H9 (cell line): ENCODE measurements around the gene FRAS1. TPM values are rescaled to one million over a fixed set of nuclear protein-coding genes. Genes with fewer than 3 reads are reported as not detected.
"Not testable (repeated sequence)": the region's sequence is repeated elsewhere in the genome, so short reads cannot be mapped to it uniquely, and the experiment has no call there.

Experiments
- DNase-seq: peaks from one replicate; pipeline ENCODE4 v3.0.0-alpha.2; 2017
- H2AFZ ChIP-seq: one replicate; pipeline ENCODE4 v1.6.1; 2013; ENCODE audit warnings: mild to moderate bottlenecking, low read length, control low read depth, moderate library complexity
- H2AK5ac ChIP-seq: 2 replicates; pipeline ENCODE4 v1.6.1; 2013; ENCODE audit warnings: low read length, control low read depth, mixed read lengths; ENCODE audit not compliant: insufficient read length
- H2BK120ac ChIP-seq: one replicate; pipeline ENCODE4 v1.6.1; 2013; ENCODE audit warnings: low read depth, mild to moderate bottlenecking, low read length, control low read depth, inconsistent platforms; ENCODE audit not compliant: poor library complexity, severe bottlenecking
- H2BK12ac ChIP-seq: 2 replicates; pipeline ENCODE4 v1.6.1; 2013; ENCODE audit warnings: low read length, control low read depth, mixed read lengths, low read depth; ENCODE audit not compliant: insufficient read length
- H2BK15ac ChIP-seq: 2 replicates; pipeline ENCODE4 v1.6.1; 2013; ENCODE audit warnings: low read depth, low read length, control low read depth
- H2BK20ac ChIP-seq: one replicate; pipeline ENCODE4 v1.6.1; 2013; ENCODE audit warnings: low read depth, mild to moderate bottlenecking, low read length, control low read depth, inconsistent platforms; ENCODE audit not compliant: poor library complexity, severe bottlenecking
- H2BK5ac ChIP-seq: 2 replicates; pipeline ENCODE4 v1.6.1; 2013; ENCODE audit warnings: low read length, control low read depth, mixed read lengths; ENCODE audit not compliant: insufficient read length
- H3K14ac ChIP-seq: 2 replicates; pipeline ENCODE4 v1.6.1; 2013; ENCODE audit warnings: low read length, control low read depth; ENCODE audit not compliant: insufficient read depth
- H3K18ac ChIP-seq: 2 replicates; pipeline ENCODE4 v1.6.1; 2013; ENCODE audit warnings: low read depth, mild to moderate bottlenecking, mixed read lengths, low read length, control low read depth; ENCODE audit not compliant: insufficient read length
- H3K23ac ChIP-seq: 2 replicates; pipeline ENCODE4 v1.6.1; 2013; ENCODE audit warnings: low read length, control low read depth, mixed read lengths, low read depth; ENCODE audit not compliant: insufficient read length
- H3K23me2 ChIP-seq: 2 replicates; pipeline ENCODE4 v1.6.1; 2013; ENCODE audit warnings: low read depth, mild to moderate bottlenecking, mixed read lengths, low read length, control low read depth; ENCODE audit not compliant: insufficient read length, poor library complexity, severe bottlenecking
- H3K27ac ChIP-seq: 2 replicates; pipeline ENCODE4 v1.5.1; 2013; ENCODE audit warnings: low read length, control low read depth, mixed read lengths, low read depth; ENCODE audit not compliant: insufficient read length
- H3K27me3 ChIP-seq: 2 replicates; pipeline ENCODE4 v1.6.1; 2013; ENCODE audit warnings: low read length, control low read depth, inconsistent platforms; ENCODE audit not compliant: insufficient read depth
- H3K4ac ChIP-seq: 2 replicates; pipeline ENCODE4 v1.6.1; 2013; ENCODE audit warnings: low read depth, mild to moderate bottlenecking, control low read depth, inconsistent platforms, low read length, moderate library complexity
- H3K4me1 ChIP-seq: 2 replicates; pipeline ENCODE4 v1.6.1; 2013; ENCODE audit warnings: low read length, control low read depth, inconsistent platforms; ENCODE audit not compliant: insufficient read depth
- H3K4me2 ChIP-seq: 2 replicates; pipeline ENCODE4 v1.6.1; 2013; ENCODE audit warnings: low read length, control low read depth, mixed read lengths; ENCODE audit not compliant: insufficient read length, insufficient read depth
- H3K56ac ChIP-seq: 2 replicates; pipeline ENCODE4 v1.6.1; 2013; ENCODE audit warnings: low read depth, mild to moderate bottlenecking, mixed read lengths, low read length, control low read depth; ENCODE audit not compliant: insufficient read length
- H3K79me1 ChIP-seq: 2 replicates; pipeline ENCODE4 v1.6.1; 2013; ENCODE audit warnings: low read depth, mild to moderate bottlenecking, moderate library complexity, low read length, control low read depth, inconsistent platforms; ENCODE audit not compliant: insufficient read depth, poor library complexity, severe bottlenecking
- H3K79me2 ChIP-seq: 2 replicates; pipeline ENCODE4 v1.6.1; 2013; ENCODE audit warnings: low read length, control low read depth, inconsistent platforms; ENCODE audit not compliant: insufficient read depth
- H3K9ac ChIP-seq: 2 replicates; pipeline ENCODE4 v1.6.1; 2013; ENCODE audit warnings: low read length, control low read depth, mixed read lengths; ENCODE audit not compliant: insufficient read length; ENCODE audit errors: extremely low read depth
- H3K9me3 ChIP-seq: one replicate; pipeline ENCODE4 v1.6.1; 2013; ENCODE audit warnings: low read depth, low read length, inconsistent platforms; ENCODE audit not compliant: control insufficient read depth
- H3T11ph ChIP-seq: one replicate; pipeline ENCODE4 v1.6.1; 2013; ENCODE audit warnings: mild to moderate bottlenecking, low read length, control low read depth, inconsistent platforms
- H4K20me1 ChIP-seq: one replicate; pipeline ENCODE4 v1.6.1; 2013; ENCODE audit not compliant: control insufficient read depth, insufficient read length, insufficient read depth
- H4K5ac ChIP-seq: 2 replicates; pipeline ENCODE4 v1.6.1; 2013; ENCODE audit warnings: low read depth, mild to moderate bottlenecking, mixed read lengths, low read length, control low read depth; ENCODE audit not compliant: insufficient read length
- H4K8ac ChIP-seq: replicated peaks from 2 replicates; pipeline ENCODE4 v1.6.1; 2013; ENCODE audit warnings: low read length, control low read depth, mixed read lengths, low read depth; ENCODE audit not compliant: insufficient read length
- H4K91ac ChIP-seq: 2 replicates; pipeline ENCODE4 v1.6.1; 2013; ENCODE audit warnings: low read depth, mild to moderate bottlenecking, moderate library complexity, mixed read lengths, low read length, control low read depth; ENCODE audit not compliant: insufficient read length
- H3K27ac Mint-ChIP-seq, 3 experiments: 2 replicates in 2 of 3; 3 replicates in 1 of 3; pipeline ENCODE4 v1.8.0; 2020 to 2021; ENCODE audit warnings: mixed read lengths in 3 of 3, mild to moderate bottlenecking in 1 of 3, moderate library complexity in 1 of 3
- H3K27me3 Mint-ChIP-seq: 2 replicates; pipeline ENCODE4 v1.8.0; 2021; ENCODE audit warnings: low read depth, mild to moderate bottlenecking, moderate library complexity, mixed read lengths
- H3K36me3 Mint-ChIP-seq, 3 experiments: 2 replicates in 2 of 3; 3 replicates in 1 of 3; pipeline ENCODE4 v1.8.0; 2020 to 2021; ENCODE audit warnings: low read depth in 3 of 3, mixed read lengths in 3 of 3; ENCODE audit not compliant: insufficient read depth in 1 of 3
- H3K4me1 Mint-ChIP-seq, 2 experiments: 2 replicates each; pipeline ENCODE4 v1.8.0; 2020; ENCODE audit warnings: mixed read lengths in 2 of 2
- H3K4me3 Mint-ChIP-seq, 2 experiments: 2 replicates in 1 of 2; 3 replicates in 1 of 2; pipeline ENCODE4 v1.8.0; 2020 to 2021; ENCODE audit warnings: mild to moderate bottlenecking in 2 of 2, mixed read lengths in 2 of 2, moderate library complexity in 1 of 2
- H3K9me3 Mint-ChIP-seq, 2 experiments: 2 replicates in 1 of 2; 3 replicates in 1 of 2; pipeline ENCODE4 v1.8.0; 2020; ENCODE audit warnings: mild to moderate bottlenecking in 2 of 2, mixed read lengths in 2 of 2, moderate library complexity in 1 of 2
- WGBS: extraction: QIAGEN DNeasy Blood & Tissue Kit; methylation state at CpG from one replicate; pipeline ENCODE4 v1.1.7; 2013; ENCODE audit warnings: missing lambda C conversion rate, low lambda C conversion rate, mixed read lengths; ENCODE audit not compliant: insufficient read length; ENCODE audit errors: extremely low coverage; 5-methylcytosine and 5-hydroxymethylcytosine counted together
- total RNA-seq: library from RNA; stranded (reverse); gene quantifications from 2 replicates; pipeline ENCODE4 v1.2.1, GENCODE V29; 2021
- TF ChIP-seq, protein P1 (sequence below): fragments of 200-600 bp; sonication (generic); conservative IDR thresholded peaks from 3 replicates; pipeline ENCODE4 v1.8.0; 2021; ENCODE audit warnings: antibody characterized with exemption, mild to moderate bottlenecking

FRAS1 gene
- total RNA-seq, 1 experiment from 2014 or later: 58.5 TPM

DNA sequence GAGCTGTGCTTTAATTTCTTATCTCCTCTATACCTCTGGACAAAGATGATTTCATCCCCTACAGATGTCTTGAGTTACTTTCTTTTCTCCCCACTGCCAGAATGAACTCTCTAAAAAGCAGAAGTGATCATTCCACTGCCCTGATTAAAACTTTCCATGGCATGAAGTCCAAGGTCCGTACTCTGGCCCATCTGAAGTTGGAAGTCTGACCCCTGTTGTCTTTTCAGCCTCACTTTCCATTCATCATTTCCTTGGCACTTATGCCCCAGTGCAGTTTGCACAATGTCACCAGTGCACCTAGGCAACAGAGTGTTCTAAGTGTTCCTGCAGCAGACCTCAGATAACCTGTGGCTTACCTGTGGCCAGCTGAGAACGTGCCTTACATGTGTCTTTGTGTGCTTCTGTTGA lies 242.4 kb downstream of the FRAS1 start:
- Histone ChIP-seq H3K4ac (no peak overlapping the region), H3K27me3 (no peaks in the 10 kb centered on the region), H2BK12ac (no peak overlapping the region), H3K18ac (no peak overlapping the region), H2AFZ (no peak overlapping the region), H3K56ac (no peak overlapping the region), H3K9ac (no peak overlapping the region), H3T11ph (no peak overlapping the region), H3K4me1 (no peaks in the 10 kb centered on the region), H2BK5ac (no peak overlapping the region), H2AK5ac (no peak overlapping the region), H4K20me1 (no peaks in the 10 kb centered on the region), H3K27ac (no peak overlapping the region), H3K4me2 (no peak overlapping the region), H4K91ac (no peak overlapping the region), H3K14ac (no peak overlapping the region), H2BK15ac (no peak overlapping the region), H3K79me1 (no peaks in the 10 kb centered on the region), H2BK120ac (no peak overlapping the region), H4K8ac (no peak overlapping the region), H4K5ac (no peak overlapping the region), H3K9me3 (no peaks in the 10 kb centered on the region), H3K23me2 (no peaks in the 10 kb centered on the region), H3K79me2 (no peaks in the 10 kb centered on the region), H3K23ac (no peak overlapping the region), H2BK20ac (no peak overlapping the region)
- Mint-ChIP-seq H3K36me3 (peaks cover 34 to 36% (median 35%) of the 10 kb centered on the region in 3 experiments), H3K4me1 (peaks cover 2 to 3% of the 10 kb centered on the region in 2 experiments; a peak in 2 of 4 replicates), H3K9me3 (peaks cover 0 to 9% of the 10 kb centered on the region in 2 experiments; a peak in 4 of 5 replicates), H3K27me3 (no peaks in the 10 kb centered on the region), H3K4me3 (no peak overlapping the region), H3K27ac (no peak overlapping the region)
- TF ChIP-seq, protein P1, sequence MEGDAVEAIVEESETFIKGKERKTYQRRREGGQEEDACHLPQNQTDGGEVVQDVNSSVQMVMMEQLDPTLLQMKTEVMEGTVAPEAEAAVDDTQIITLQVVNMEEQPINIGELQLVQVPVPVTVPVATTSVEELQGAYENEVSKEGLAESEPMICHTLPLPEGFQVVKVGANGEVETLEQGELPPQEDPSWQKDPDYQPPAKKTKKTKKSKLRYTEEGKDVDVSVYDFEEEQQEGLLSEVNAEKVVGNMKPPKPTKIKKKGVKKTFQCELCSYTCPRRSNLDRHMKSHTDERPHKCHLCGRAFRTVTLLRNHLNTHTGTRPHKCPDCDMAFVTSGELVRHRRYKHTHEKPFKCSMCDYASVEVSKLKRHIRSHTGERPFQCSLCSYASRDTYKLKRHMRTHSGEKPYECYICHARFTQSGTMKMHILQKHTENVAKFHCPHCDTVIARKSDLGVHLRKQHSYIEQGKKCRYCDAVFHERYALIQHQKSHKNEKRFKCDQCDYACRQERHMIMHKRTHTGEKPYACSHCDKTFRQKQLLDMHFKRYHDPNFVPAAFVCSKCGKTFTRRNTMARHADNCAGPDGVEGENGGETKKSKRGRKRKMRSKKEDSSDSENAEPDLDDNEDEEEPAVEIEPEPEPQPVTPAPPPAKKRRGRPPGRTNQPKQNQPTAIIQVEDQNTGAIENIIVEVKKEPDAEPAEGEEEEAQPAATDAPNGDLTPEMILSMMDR: no peak
- DNase-seq: no peak
- WGBS: no CpG with 5 or more reads among the region's 2 CpGs

DNA sequence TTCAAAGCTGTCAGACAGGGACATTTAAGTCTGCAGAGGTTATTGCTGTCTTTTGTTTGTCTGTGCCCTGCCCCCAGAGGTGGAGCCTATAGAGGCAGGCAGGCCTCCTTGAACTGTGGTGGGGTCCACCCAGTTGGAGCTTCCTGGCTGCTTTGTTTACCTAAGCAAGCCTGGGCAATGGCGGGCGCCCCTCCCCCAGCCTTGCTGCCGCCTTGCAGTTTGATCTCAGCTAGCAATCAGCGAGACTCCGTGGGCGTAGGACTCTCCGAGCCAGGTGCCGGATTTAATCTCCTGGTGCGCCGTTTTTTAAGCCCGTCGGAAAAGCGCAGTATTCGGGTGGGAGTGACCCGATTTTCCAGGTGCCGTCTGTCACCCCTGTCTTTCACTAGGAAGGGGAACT lies 250.1 kb downstream of the FRAS1 start:
- H3K9me3 Mint-ChIP-seq, H3K79me1 ChIP-seq, H3K56ac ChIP-seq, H3K23me2 ChIP-seq, H3K27ac ChIP-seq, H3K9ac ChIP-seq, H3K79me2 ChIP-seq, H4K5ac ChIP-seq, H3K18ac ChIP-seq, H3K27me3 ChIP-seq, H3K4me2 ChIP-seq, H2BK5ac ChIP-seq, H2BK120ac ChIP-seq, H4K8ac ChIP-seq, H3T11ph ChIP-seq, H2BK12ac ChIP-seq, H3K14ac ChIP-seq, H3K27me3 Mint-ChIP-seq, H3K4me1 ChIP-seq, H2AK5ac ChIP-seq, H2AFZ ChIP-seq, H3K4ac ChIP-seq, H2BK20ac ChIP-seq, H3K23ac ChIP-seq, H2BK15ac ChIP-seq, H4K91ac ChIP-seq, H4K20me1 ChIP-seq, H3K9me3 ChIP-seq: not testable (repeated sequence)
- no CpG with 5 or more reads among the region's 16 CpGs for WGBS
- peak overlapping the region; percentile 48 to 67 for H3K4me3 Mint-ChIP-seq
- peak; percentile 71 for DNase-seq
- H3K36me3 Mint-ChIP-seq: peaks cover 26 to 32% (median 28%) of the 10 kb centered on the region in 3 experiments
- H3K4me1 Mint-ChIP-seq: peaks cover 39 to 48% of the 10 kb centered on the region in 2 experiments
- peak overlapping the region; percentile 85 to 94 (median 93) for H3K27ac Mint-ChIP-seq
